ENCODE measurements around the gene POLR3C.

Gene POLR3C

DNA sequence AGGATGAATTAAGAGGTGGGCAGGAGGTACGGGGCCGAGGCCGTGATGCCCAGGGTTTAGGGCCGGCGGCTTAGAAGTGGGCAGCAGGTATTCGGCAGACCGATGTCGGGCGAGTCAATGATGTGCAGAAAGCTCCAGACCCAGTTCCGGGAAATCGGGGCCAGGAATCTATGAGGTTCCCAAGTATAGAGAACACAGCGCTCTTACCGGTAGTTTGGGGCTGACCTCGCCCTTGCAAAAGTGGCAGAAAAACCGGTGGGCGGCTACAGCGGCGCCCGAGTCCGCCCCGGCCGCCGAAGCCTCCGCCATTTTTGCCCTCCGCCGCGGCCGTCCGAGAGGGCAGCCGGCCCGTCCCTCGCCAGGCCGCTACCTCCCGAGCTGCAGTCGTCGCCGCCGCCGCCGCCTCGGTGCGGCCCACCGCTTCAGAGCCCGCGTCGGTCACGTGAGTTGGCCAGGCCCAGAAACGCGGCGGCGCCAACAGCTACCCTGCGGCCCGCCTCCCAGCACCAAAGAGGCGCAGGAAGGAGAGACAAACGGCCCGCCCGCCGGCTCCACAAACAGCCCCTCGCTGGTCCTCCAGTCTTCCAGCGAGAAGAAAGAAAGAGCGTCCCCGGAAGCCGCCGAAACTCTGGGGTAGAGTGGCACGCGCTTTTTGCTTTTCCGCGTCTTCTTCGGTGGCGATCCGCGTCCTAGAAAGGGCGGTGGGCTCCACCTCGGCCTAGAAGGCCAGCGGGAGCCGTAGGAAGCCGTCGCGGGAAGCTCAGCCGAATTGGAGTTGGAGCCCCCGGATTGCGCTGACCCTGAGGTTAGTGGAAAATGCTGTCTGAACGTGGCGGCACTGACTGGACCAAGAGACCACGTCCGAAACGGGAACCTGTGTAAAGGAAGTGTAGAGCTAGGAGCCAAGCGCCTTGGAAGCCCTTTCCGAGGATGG lies at the start of gene POLR3C, which contains the start of gene RNF115:
Gene POLR3C (plus strand): TSS at position 636 of the 934 bp plus-strand sequence. CDS start 1,577 bp downstream, outside the sequence.
Gene RNF115 (minus strand): TSS at position 531 of the 934 bp plus-strand sequence. CDS start 222 bp downstream, at position 309.
- Histone ChIP-seq H3K36me3 (ENCODE audit: control insufficient read depth, insufficient read depth, low read length) (peaks cover 8% of the 10 kb centered on the region), H3K4me3 (replicated peaks; ENCODE audit: low read depth, low read length) (peak within 1 kb of the TSS; percentile 99), H3K27me3 (replicated peaks; ENCODE audit: control insufficient read depth, insufficient read depth, low read length) (no peaks in the 10 kb centered on the region)
- TF ChIP-seq, protein P1, sequence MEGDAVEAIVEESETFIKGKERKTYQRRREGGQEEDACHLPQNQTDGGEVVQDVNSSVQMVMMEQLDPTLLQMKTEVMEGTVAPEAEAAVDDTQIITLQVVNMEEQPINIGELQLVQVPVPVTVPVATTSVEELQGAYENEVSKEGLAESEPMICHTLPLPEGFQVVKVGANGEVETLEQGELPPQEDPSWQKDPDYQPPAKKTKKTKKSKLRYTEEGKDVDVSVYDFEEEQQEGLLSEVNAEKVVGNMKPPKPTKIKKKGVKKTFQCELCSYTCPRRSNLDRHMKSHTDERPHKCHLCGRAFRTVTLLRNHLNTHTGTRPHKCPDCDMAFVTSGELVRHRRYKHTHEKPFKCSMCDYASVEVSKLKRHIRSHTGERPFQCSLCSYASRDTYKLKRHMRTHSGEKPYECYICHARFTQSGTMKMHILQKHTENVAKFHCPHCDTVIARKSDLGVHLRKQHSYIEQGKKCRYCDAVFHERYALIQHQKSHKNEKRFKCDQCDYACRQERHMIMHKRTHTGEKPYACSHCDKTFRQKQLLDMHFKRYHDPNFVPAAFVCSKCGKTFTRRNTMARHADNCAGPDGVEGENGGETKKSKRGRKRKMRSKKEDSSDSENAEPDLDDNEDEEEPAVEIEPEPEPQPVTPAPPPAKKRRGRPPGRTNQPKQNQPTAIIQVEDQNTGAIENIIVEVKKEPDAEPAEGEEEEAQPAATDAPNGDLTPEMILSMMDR (IDR thresholded peaks at IDR 0.05; ENCODE audit: insufficient read depth, low read length, poor library complexity, severe bottlenecking), result no peak
- DNase-seq (ENCODE audit: extremely low read depth, insufficient read length), result peak; percentile 89

GRCh38 chr1:145777357-145778145 lies 46.4 kb upstream of the POLR3C start:
- no peak overlapping the region for H3K4me3 ChIP-seq (replicated peaks; ENCODE audit: low read depth, low read length)
- H3K27me3 ChIP-seq (replicated peaks; ENCODE audit: control insufficient read depth, insufficient read depth, low read length), result no peaks in the 10 kb centered on the region
- TF ChIP-seq, protein P1 (IDR thresholded peaks at IDR 0.05; ENCODE audit: insufficient read depth, low read length, poor library complexity, severe bottlenecking), result no peak
- no peak for DNase-seq (ENCODE audit: extremely low read depth, insufficient read length)
- H3K36me3 ChIP-seq (ENCODE audit: control insufficient read depth, insufficient read depth, low read length), result no peaks in the 10 kb centered on the region

DNA sequence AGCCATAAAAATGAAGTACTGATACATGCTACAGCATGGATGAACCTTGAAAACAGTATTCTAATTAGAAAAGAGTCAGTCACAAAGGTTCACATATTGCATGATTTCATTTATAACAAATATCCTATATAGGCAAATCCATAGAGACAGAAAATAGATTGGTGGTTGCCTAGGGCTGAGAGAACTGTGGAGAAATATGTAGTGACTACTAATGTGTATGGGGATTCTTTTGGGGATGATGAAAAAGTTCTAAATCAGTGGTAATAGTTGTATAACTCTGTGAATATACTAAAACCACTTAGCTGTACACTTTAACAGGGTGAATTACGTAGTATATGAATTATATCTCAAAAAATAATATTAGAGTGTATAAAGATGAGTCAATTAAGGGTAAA lies 45.9 kb upstream of the POLR3C start:
- no peak overlapping the region for H3K4me3 ChIP-seq (replicated peaks; ENCODE audit: low read depth, low read length)
- no peaks in the 10 kb centered on the region for H3K27me3 ChIP-seq (replicated peaks; ENCODE audit: control insufficient read depth, insufficient read depth, low read length)
- TF ChIP-seq, protein P1 (IDR thresholded peaks at IDR 0.05; ENCODE audit: insufficient read depth, low read length, poor library complexity, severe bottlenecking), result no peak
- no peaks in the 10 kb centered on the region for H3K36me3 ChIP-seq (ENCODE audit: control insufficient read depth, insufficient read depth, low read length)
- no peak for DNase-seq (ENCODE audit: extremely low read depth, insufficient read length)

DNA sequence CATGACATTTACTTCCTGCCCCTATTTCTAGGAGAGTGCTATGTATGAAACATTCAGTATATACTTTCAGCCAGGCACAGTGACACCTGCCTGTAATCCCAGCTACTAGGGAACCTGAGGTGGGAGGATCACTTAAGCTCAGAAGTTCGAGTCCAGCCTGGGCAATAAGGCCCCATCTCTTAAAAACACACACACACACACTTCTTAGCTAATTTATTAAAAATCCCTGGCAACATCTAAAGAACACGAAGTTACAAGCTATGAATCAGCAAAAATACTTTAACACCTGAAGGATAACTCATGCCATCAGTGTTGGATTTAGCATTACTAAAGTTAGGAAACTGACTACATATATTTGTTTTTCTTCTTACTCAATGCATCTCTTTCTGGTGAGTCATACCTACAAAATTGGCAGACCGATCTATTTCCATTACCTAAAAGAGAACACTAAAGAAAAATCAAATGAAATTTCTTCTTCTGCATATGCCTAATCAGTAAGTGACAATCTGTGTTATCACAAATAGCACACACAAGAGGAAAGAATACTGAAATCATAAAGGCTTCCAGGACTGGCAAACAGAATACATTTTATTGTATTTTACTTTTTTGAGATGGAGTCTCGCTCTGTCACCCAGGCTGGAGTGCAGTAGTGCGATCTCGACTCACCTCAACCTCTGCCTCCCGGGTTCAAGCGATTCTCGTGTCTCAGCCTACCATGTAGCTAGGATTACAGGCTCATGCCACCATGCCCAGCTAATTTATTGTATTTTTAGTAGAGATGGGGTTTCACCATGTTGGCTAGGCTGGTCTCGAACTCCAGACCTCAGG lies 41.5 kb upstream of the POLR3C start:
- H3K4me3 ChIP-seq (replicated peaks; ENCODE audit: low read depth, low read length), result no peak overlapping the region
- no peak for DNase-seq (ENCODE audit: extremely low read depth, insufficient read length)
- TF ChIP-seq, protein P1 (IDR thresholded peaks at IDR 0.05; ENCODE audit: insufficient read depth, low read length, poor library complexity, severe bottlenecking), result no peak

GRCh38 chr1:145784409-145784808 lies 39.6 kb upstream of the POLR3C start:
- TF ChIP-seq, protein P1 (IDR thresholded peaks at IDR 0.05; ENCODE audit: insufficient read depth, low read length, poor library complexity, severe bottlenecking), result no peak
- Histone ChIP-seq H3K4me3 (replicated peaks; ENCODE audit: low read depth, low read length) (no peak overlapping the region), H3K27me3 (replicated peaks; ENCODE audit: control insufficient read depth, insufficient read depth, low read length) (no peaks in the 10 kb centered on the region), H3K36me3 (ENCODE audit: control insufficient read depth, insufficient read depth, low read length) (no peaks in the 10 kb centered on the region; the same call in 1 of the 2 replicates)
- DNase-seq (ENCODE audit: extremely low read depth, insufficient read length), result no peak

More for the DNA sequence above, 41.5 kb upstream of the POLR3C start:
- Histone ChIP-seq H3K27me3 (replicated peaks; ENCODE audit: control insufficient read depth, insufficient read depth, low read length) (no peaks in the 10 kb centered on the region), H3K36me3 (ENCODE audit: control insufficient read depth, insufficient read depth, low read length) (no peaks in the 10 kb centered on the region; the same call in 1 of the 2 replicates)

All from GM06990 (cell line).